SKM-1 (cell line): Measurements from ENCODE around the gene GGTA1.
"Not testable (repeated sequence)": the region's sequence is repeated elsewhere in the genome, so short reads cannot be mapped to it uniquely, and the experiment has no call there.

Experiments
- DNase-seq: peaks from one replicate; lab custom pipeline; 2025; ENCODE audit not compliant: unreplicated experiment; lab: John Stamatoyannopoulos, UW

The GGTA1 gene

GRCh38 chr9:121463026-121463807 lies 36.4 kb downstream of the GGTA1 start:
- DNase-seq = no peak

- no peak for DNase-seq
Measured at GRCh38 chr9:121459513-121459912, 40.1 kb downstream of the GGTA1 start.

- DNase-seq = not testable (repeated sequence)
Measured at GRCh38 chr9:121458449-121458848, 41.2 kb downstream of the GGTA1 start.

- no peak for DNase-seq
Measured at GRCh38 chr9:121455527-121456239, 44.0 kb downstream of the GGTA1 start.

GRCh38 chr9:121454972-121455371 lies 44.7 kb downstream of the GGTA1 start:
- DNase-seq = no peak

GRCh38 chr9:121453232-121453892 lies 46.3 kb downstream of the GGTA1 start:
- no peak for DNase-seq

- DNase-seq = no peak
Measured at GRCh38 chr9:121452085-121452484, 47.6 kb downstream of the GGTA1 start.

GRCh38 chr9:121451586-121451985 lies 48.1 kb downstream of the GGTA1 start:
- no peak for DNase-seq

- no peak for DNase-seq
Measured at GRCh38 chr9:121450241-121450640, 49.4 kb downstream of the GGTA1 start.

- no peak for DNase-seq
Measured at GRCh38 chr9:121449786-121450185, 49.9 kb downstream of the GGTA1 start.

- DNase-seq = no peak
Measured at GRCh38 chr9:121447321-121447834, 52.3 kb downstream of the GGTA1 start.

GRCh38 chr9:121445986-121446385 lies 53.7 kb downstream of the GGTA1 start:
- DNase-seq = no peak

- DNase-seq = no peak
Measured at GRCh38 chr9:121443981-121444380, 55.7 kb downstream of the GGTA1 start.

GRCh38 chr9:121441165-121441564 lies 58.5 kb downstream of the GGTA1 start:
- no peak for DNase-seq

GRCh38 chr9:121439711-121440664 lies 59.7 kb downstream of the GGTA1 start:
- DNase-seq = no peak

- no peak for DNase-seq
Measured at GRCh38 chr9:121439016-121439415, 60.6 kb downstream of the GGTA1 start.

- no peak for DNase-seq
Measured at GRCh38 chr9:121437891-121438290, 61.8 kb downstream of the GGTA1 start.

- DNase-seq = not testable (repeated sequence)
Measured at GRCh38 chr9:121437046-121437445, 62.6 kb downstream of the GGTA1 start.

- no peak for DNase-seq
Measured at GRCh38 chr9:121434969-121435368, 64.7 kb downstream of the GGTA1 start.

GRCh38 chr9:121427899-121428298 lies 71.7 kb downstream of the GGTA1 start:
- DNase-seq = no peak

- DNase-seq = no peak
Measured at GRCh38 chr9:121424024-121424432, 75.6 kb downstream of the GGTA1 start.
